WTC11 (cell line): ENCODE results near the gene LAMTOR1. TPM values are rescaled to one million over a fixed set of nuclear protein-coding genes. Genes with fewer than 3 reads are reported as not detected.

Source experiments
- ATAC-seq: fragments of 200-7000 bp; cut with Tn5 transposase; 2 replicates; pipeline ENCODE4 v1.10.0; 2021; ENCODE audit warnings: mild to moderate bottlenecking, moderate library complexity
- Bru-seq: library from RNA; stranded (reverse); fragments of 400-500 nt; gene quantifications from one replicate; lab custom pipeline; 2021; lab: Mats Ljungman, UMichigan
- CTCF ChIA-PET: fragments of 300-600 bp; sonication (Branson Sonifier 250); formaldehyde crosslinking; loops from one replicate; lab custom pipeline; 2021; ENCODE audit warnings: antibody characterized with exemption; lab: Charles Lee
- POLR2A ChIA-PET: fragments of 350-600 bp; sonication (Branson Sonifier 250); formaldehyde crosslinking; loops from one replicate; lab custom pipeline; 2021; ENCODE audit warnings: antibody characterized with exemption; lab: Charles Lee
- DNase-seq: peaks from one replicate; pipeline ENCODE4 v3.0.0; 2021; ENCODE audit warnings: low spot score
- H3K27ac Mint-ChIP-seq: 2 replicates; pipeline ENCODE4 v1.8.0; 2021; ENCODE audit warnings: mixed read lengths
- H3K27me3 Mint-ChIP-seq: 2 replicates; pipeline ENCODE4 v1.8.0; 2021; ENCODE audit warnings: low read depth, mild to moderate bottlenecking, moderate library complexity, mixed read lengths
- H3K36me3 Mint-ChIP-seq: 2 replicates; pipeline ENCODE4 v1.8.0; 2021; ENCODE audit warnings: mixed read lengths
- H3K4me1 Mint-ChIP-seq: 2 replicates; pipeline ENCODE4 v1.8.0; 2022; ENCODE audit warnings: mixed read lengths
- H3K4me3 Mint-ChIP-seq: 2 replicates; pipeline ENCODE4 v1.8.0; 2021; ENCODE audit warnings: mild to moderate bottlenecking, moderate library complexity, mixed read lengths
- H3K9me3 Mint-ChIP-seq: 2 replicates; pipeline ENCODE4 v1.8.0; 2021; ENCODE audit warnings: mixed read lengths
- ATF2 ChIP-seq: sonication (generic); formaldehyde crosslinking; IDR thresholded peaks from 2 replicates; pipeline ENCODE4 v1.8.1; 2022; ENCODE audit warnings: low read depth, missing genetic modification reagents, borderline replicate concordance
- ELF4 ChIP-seq: sonication (generic); formaldehyde crosslinking; IDR thresholded peaks from 2 replicates; pipeline ENCODE4 v1.8.1; 2022; ENCODE audit warnings: low read depth, mild to moderate bottlenecking, moderate library complexity, missing genetic modification reagents
- FOXK1 ChIP-seq: sonication (generic); formaldehyde crosslinking; IDR thresholded peaks from 2 replicates; pipeline ENCODE4 v1.8.0; 2022; ENCODE audit warnings: mild to moderate bottlenecking, moderate library complexity, missing genetic modification reagents
- GABPB1 ChIP-seq: sonication (generic); formaldehyde crosslinking; IDR thresholded peaks from 2 replicates; pipeline ENCODE4 v1.8.1; 2023; ENCODE audit warnings: mild to moderate bottlenecking, missing genetic modification reagents
- GTF2I ChIP-seq: fragments of 250-450 bp; sonication (Bioruptor Pico); conservative IDR thresholded peaks from 2 replicates; pipeline ENCODE4 v1.4.0; 2021; ENCODE audit warnings: mild to moderate bottlenecking
- IRF2 ChIP-seq: sonication (generic); formaldehyde crosslinking; IDR thresholded peaks from 2 replicates; pipeline ENCODE4 v1.8.0; 2022; ENCODE audit warnings: low read depth, missing genetic modification reagents, borderline replicate concordance
- JUN ChIP-seq: sonication (generic); formaldehyde crosslinking; IDR thresholded peaks from 2 replicates; pipeline ENCODE4 v1.8.0; 2023; ENCODE audit warnings: mild to moderate bottlenecking, missing genetic modification reagents
- KAT7 ChIP-seq: sonication (generic); formaldehyde crosslinking; IDR thresholded peaks from 2 replicates; pipeline ENCODE4 v1.8.1; 2023; ENCODE audit warnings: missing genetic modification reagents, mild to moderate bottlenecking, borderline replicate concordance
- NFYB ChIP-seq: sonication (generic); formaldehyde crosslinking; conservative IDR thresholded peaks from 2 replicates; pipeline ENCODE4 v1.8.0; 2022; ENCODE audit warnings: low read depth, missing genetic modification reagents
- NR3C1 ChIP-seq: sonication (generic); formaldehyde crosslinking; conservative IDR thresholded peaks from 2 replicates; pipeline ENCODE4 v1.8.1; 2023; ENCODE audit warnings: low read depth, mild to moderate bottlenecking, missing genetic modification reagents
- PRRX2 ChIP-seq: fragments of 250-450 bp; sonication (Bioruptor Pico); IDR thresholded peaks from 2 replicates; pipeline ENCODE4 v1.8.0; 2021; ENCODE audit warnings: mild to moderate bottlenecking
- SP1 ChIP-seq: sonication (generic); formaldehyde crosslinking; conservative IDR thresholded peaks from 2 replicates; pipeline ENCODE4 v1.8.1; 2022; ENCODE audit warnings: missing genetic modification reagents
- STAT6 ChIP-seq: sonication (generic); formaldehyde crosslinking; conservative IDR thresholded peaks from 2 replicates; pipeline ENCODE4 v1.8.1; 2023; ENCODE audit warnings: mild to moderate bottlenecking, low read depth, missing genetic modification reagents, moderate library complexity
- USF1 ChIP-seq: sonication (generic); formaldehyde crosslinking; IDR thresholded peaks from 2 replicates; pipeline ENCODE4 v1.8.0; 2022; ENCODE audit warnings: mild to moderate bottlenecking, missing genetic modification reagents
- ZBTB21 ChIP-seq: sonication (generic); formaldehyde crosslinking; IDR thresholded peaks from 2 replicates; pipeline ENCODE4 v1.8.1; 2023; ENCODE audit warnings: mild to moderate bottlenecking, missing genetic modification reagents, borderline replicate concordance
- ZBTB43 ChIP-seq: sonication (generic); formaldehyde crosslinking; IDR thresholded peaks from 2 replicates; pipeline ENCODE4 v1.8.1; 2023; ENCODE audit warnings: mild to moderate bottlenecking, missing genetic modification reagents
- ZNF219 ChIP-seq: sonication (generic); formaldehyde crosslinking; IDR thresholded peaks from 2 replicates; pipeline ENCODE4 v1.8.0; 2023; ENCODE audit warnings: missing genetic modification reagents, mild to moderate bottlenecking, borderline replicate concordance
- ZNF232 ChIP-seq: sonication (generic); formaldehyde crosslinking; IDR thresholded peaks from 2 replicates; pipeline ENCODE4 v1.8.0; 2022; ENCODE audit warnings: mild to moderate bottlenecking, missing genetic modification reagents
- long read RNA-seq, 3 experiments: library from RNA in 1 of 3; library from capped mRNA in 1 of 3; library from polyadenylated mRNA in 1 of 3; unstranded in 2 of 3; stranded (forward) in 1 of 3; transcript quantifications; one replicate each; pipeline ENCODE4 v2.0.0, GENCODE V29; 2021
- total RNA-seq: library from RNA; stranded (reverse); gene quantifications from 3 replicates; pipeline ENCODE4 v1.2.3, GENCODE V29; 2021
- TF ChIP-seq, protein P1 (sequence below): sonication (generic); formaldehyde crosslinking; IDR thresholded peaks from 2 replicates; pipeline ENCODE4 v1.8.0; 2022; ENCODE audit warnings: mild to moderate bottlenecking, missing genetic modification reagents
- TF ChIP-seq, protein P2 (sequence below): fragments of 200-600 bp; IDR thresholded peaks from 2 replicates; pipeline ENCODE4 v1.8.0; 2022; ENCODE audit warnings: antibody characterized with exemption
- TF ChIP-seq, protein P3 (sequence below): sonication (generic); formaldehyde crosslinking; conservative IDR thresholded peaks from 2 replicates; pipeline ENCODE4 v1.8.1; 2022; ENCODE audit warnings: mild to moderate bottlenecking, missing genetic modification reagents
- TF ChIP-seq, protein P4 (sequence below): sonication (generic); formaldehyde crosslinking; IDR thresholded peaks from 2 replicates; pipeline ENCODE4 v1.8.0; 2022; ENCODE audit warnings: mild to moderate bottlenecking, missing genetic modification reagents

LAMTOR1 gene
- total RNA-seq (79.4 to 84.3 TPM (median 80.4 TPM) in 3 replicates), Bru-seq, nascent RNA (percentile 85 among the genes with signal in this experiment)
- long read RNA-seq, experiment 1, transcript LAMTOR1-201 (5 exons, 1,179 nt): major isoform, 178 of 190 reads
- long read RNA-seq, experiment 1, partial matches to known transcripts: 3 of 190 reads
- long read RNA-seq, experiment 1, other reads (novel, unspliced or antisense): 8 of 190 reads
- long read RNA-seq, experiment 2, transcript LAMTOR1-201 (5 exons, 1,179 nt): major isoform, 152 of 184 reads
- long read RNA-seq, experiment 2, partial matches to known transcripts: 15 of 184 reads
- long read RNA-seq, experiment 2, other reads (novel, unspliced or antisense): 17 of 184 reads
- long read RNA-seq, experiment 3, transcript LAMTOR1-201 (5 exons, 1,179 nt): major isoform, 443 of 447 reads
- long read RNA-seq, experiment 3, partial matches to known transcripts: 0 of 447 reads
- long read RNA-seq, experiment 3, other reads (novel, unspliced or antisense): 3 of 447 reads

GRCh38 chr11:72102946-72103753 is at the start of gene LAMTOR1:
Gene LAMTOR1, minus strand, starts transcription at chr11:72103297. Its CDS starts 73 bp downstream, at chr11:72103224.
- ChIA-PET CTCF (interaction anchor here (0.9 to 3.4 kb wide), 3 partner anchors 12 to 78 kb away, joined by 4 to 18 read pairs (median 7); no protein-coding TSS in a partner anchor), POLR2A (no interaction called here)
- TF ChIP-seq, protein P1, sequence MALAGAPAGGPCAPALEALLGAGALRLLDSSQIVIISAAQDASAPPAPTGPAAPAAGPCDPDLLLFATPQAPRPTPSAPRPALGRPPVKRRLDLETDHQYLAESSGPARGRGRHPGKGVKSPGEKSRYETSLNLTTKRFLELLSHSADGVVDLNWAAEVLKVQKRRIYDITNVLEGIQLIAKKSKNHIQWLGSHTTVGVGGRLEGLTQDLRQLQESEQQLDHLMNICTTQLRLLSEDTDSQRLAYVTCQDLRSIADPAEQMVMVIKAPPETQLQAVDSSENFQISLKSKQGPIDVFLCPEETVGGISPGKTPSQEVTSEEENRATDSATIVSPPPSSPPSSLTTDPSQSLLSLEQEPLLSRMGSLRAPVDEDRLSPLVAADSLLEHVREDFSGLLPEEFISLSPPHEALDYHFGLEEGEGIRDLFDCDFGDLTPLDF (CRISPR knock-in tag): no peak
- TF ChIP-seq, protein P2, sequence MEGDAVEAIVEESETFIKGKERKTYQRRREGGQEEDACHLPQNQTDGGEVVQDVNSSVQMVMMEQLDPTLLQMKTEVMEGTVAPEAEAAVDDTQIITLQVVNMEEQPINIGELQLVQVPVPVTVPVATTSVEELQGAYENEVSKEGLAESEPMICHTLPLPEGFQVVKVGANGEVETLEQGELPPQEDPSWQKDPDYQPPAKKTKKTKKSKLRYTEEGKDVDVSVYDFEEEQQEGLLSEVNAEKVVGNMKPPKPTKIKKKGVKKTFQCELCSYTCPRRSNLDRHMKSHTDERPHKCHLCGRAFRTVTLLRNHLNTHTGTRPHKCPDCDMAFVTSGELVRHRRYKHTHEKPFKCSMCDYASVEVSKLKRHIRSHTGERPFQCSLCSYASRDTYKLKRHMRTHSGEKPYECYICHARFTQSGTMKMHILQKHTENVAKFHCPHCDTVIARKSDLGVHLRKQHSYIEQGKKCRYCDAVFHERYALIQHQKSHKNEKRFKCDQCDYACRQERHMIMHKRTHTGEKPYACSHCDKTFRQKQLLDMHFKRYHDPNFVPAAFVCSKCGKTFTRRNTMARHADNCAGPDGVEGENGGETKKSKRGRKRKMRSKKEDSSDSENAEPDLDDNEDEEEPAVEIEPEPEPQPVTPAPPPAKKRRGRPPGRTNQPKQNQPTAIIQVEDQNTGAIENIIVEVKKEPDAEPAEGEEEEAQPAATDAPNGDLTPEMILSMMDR: no peak
- TF ChIP-seq GTF2I (CRISPR knock-in tag) (no peak), SP1 (CRISPR knock-in tag) (peak; percentile 81), ZBTB21 (CRISPR knock-in tag) (no peak), ZBTB43 (CRISPR knock-in tag) (no peak), FOXK1 (CRISPR knock-in tag) (peak; percentile 68), ZNF219 (CRISPR knock-in tag) (no peak; the same call in 1 of the 2 replicates), JUN (CRISPR knock-in tag) (no peak), PRRX2 (CRISPR knock-in tag) (no peak), NFYB (CRISPR knock-in tag) (peak; percentile 54; the same call in 1 of the 2 replicates), STAT6 (CRISPR knock-in tag) (no peak), GABPB1 (peak; percentile 5; the same call in 1 of the 2 replicates), IRF2 (no peak), USF1 (CRISPR knock-in tag) (peak; percentile 99), ELF4 (CRISPR knock-in tag) (no peak), ATF2 (CRISPR knock-in tag) (no peak), KAT7 (CRISPR knock-in tag) (0 out of 2 replicates have a peak, but pooled peaks have one; percentile 35), NR3C1 (CRISPR knock-in tag) (no peak), ZNF232 (0 out of 2 replicates have a peak, but pooled peaks have one; percentile 24)
- TF ChIP-seq, protein P3, sequence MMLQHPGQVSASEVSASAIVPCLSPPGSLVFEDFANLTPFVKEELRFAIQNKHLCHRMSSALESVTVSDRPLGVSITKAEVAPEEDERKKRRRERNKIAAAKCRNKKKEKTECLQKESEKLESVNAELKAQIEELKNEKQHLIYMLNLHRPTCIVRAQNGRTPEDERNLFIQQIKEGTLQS (CRISPR knock-in tag): no peak
- TF ChIP-seq, protein P4, sequence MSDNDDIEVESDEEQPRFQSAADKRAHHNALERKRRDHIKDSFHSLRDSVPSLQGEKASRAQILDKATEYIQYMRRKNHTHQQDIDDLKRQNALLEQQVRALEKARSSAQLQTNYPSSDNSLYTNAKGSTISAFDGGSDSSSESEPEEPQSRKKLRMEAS: 0 out of 2 replicates have a peak, but pooled peaks have one; percentile 54

More at GRCh38 chr11:72102946-72103753, at the start of gene LAMTOR1:
- Mint-ChIP-seq H3K9me3 (no peaks in the 10 kb centered on the region), H3K27ac (peak within 1 kb of the TSS; percentile 98), H3K36me3 (peaks cover 11% of the 10 kb centered on the region), H3K4me1 (peaks cover 27% of the 10 kb centered on the region), H3K27me3 (no peaks in the 10 kb centered on the region), H3K4me3 (peak within 1 kb of the TSS; percentile 95)
- ATAC-seq (peak; percentile 93), DNase-seq (peak; percentile 99)
